SKM-1 treated with dmso at 0.1 percent for 144 hours (cell line): ENCODE measurements around the gene KDM1A.

Source experiments
- DNase-seq: peaks from one replicate; lab custom pipeline; 2025; ENCODE audit not compliant: unreplicated experiment; lab: John Stamatoyannopoulos, UW

KDM1A gene

DNA sequence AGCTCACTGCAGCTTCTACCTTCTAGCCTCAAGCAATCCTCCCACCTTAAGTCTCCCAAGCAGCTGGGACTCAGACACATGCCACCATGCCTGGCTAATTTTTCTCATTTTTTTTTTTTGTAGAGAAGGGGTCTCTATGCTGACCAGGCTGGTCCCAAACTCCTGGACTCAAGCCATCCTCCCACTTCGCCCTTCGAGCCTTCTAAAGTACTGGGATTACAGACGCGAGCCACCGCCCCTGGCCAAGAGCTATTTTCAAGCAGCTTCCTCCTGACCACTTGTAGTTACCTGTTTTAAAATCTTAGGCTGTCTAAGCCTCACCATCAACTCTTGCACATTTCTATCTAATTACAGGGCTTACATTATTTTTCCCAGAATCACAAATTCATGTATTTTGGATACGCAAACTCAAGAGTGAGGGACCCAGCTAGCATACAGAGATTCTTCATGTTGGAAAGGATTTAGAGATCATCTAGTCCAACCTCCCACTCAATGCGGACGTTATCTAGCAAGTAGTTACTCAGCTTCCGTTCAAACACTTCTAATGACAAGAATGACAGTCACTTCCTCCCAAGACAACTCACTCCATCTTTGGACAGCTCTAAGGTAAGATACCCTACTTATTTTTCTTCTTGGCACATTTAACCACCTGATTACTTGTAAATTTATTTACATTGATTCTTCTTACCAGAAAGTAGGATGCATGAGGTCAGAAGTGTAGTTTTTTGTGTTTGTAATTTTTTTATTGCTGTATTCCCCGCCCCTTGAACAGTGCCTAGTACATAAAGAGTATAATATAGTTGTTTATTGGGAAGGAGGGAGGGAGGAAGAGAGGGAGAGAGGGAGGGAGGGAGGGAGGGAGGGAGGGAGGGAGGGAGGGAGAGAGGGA lies 84.0 kb downstream of the KDM1A start:
- peak; percentile 18 for DNase-seq

DNA sequence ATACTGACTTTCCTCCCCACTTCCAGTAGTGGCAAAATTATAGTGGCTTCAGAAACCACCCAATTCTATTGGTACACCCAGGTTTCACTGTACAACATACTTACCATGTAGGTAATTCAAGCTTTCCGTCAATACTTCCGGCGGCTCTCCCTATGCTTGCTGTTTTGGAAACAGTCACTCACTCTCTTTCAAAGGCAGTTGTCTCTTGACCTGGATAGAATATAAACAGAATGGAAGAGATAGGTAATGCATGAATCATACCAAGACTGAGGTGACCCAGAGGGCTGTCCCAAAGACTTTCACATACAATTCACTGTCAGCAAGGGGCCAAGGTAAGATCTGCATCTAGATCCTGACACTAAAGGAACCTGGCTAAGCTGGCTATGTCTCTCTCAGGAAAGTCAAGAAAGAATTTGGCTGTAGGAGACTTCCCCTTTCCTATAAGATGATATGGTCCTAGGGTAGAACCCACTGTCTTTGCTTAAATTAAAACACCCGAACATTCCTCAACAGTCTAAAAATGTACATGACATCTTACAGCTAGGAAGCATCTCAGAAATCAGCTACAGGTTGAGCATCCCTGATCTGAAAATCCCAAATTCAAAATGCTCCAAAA lies 89.8 kb downstream of the KDM1A start:
- no peak for DNase-seq

DNA sequence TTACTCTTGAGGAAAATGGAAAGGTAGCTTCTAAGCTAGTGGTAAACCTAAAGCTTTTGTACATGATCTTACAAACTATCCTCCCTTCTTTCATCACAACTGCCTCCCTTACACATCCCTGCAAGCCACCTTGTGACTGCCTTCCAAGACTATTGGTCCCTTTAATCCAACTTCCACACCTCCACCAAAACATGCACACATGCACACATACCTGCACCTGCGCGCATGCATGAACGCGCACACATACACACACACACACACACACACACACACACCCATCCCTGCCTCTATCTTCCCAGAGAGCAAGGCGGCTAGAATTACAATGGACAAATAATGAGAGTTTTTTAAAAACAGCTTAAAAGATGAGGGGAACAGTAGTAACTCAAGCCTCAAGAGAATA lies 91.1 kb downstream of the KDM1A start:
- no peak for DNase-seq

DNA sequence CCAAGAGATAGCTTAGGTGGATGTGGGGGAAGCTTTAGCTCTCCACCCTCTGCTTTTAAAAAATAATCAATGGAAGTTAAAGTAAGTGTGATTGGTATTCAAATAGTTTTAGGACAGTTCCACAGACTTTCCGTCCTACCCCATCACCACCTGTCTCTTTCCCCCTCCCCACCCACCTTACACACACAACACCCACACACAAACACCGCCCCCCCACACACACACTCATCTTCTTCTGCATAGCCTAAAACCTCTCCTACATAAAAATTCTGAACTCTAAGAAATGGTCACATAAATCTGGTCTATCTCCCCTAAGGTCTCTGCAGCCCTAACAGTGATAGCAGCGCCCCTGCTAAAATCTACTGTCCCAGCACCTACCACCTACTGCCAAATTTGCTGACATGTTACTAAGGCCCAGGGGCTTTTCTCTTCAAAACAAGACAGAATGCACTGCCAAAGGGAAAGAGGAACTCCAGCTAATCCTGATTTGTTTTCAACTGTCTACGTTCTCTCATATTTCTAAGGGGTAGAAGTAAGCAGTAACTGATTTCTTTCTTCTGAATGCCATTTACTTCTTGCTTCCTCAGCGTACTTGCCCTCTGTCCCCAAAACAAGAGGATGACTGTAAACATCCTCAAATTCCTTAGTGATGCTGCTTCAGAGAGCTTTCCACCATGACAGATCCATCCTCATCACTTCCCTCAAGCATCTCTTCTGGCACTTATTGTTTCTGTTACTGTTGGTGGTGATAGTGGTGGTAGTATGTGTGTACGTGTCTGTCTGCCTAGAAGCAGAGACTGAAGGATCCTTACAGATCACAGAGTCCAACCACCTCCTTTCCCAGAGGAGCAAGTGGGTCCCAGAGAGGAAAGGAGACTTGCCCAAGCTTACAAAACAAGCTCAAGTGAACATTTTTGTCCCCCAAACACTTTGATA lies 92.6 kb downstream of the KDM1A start:
- DNase-seq = no peak

DNA sequence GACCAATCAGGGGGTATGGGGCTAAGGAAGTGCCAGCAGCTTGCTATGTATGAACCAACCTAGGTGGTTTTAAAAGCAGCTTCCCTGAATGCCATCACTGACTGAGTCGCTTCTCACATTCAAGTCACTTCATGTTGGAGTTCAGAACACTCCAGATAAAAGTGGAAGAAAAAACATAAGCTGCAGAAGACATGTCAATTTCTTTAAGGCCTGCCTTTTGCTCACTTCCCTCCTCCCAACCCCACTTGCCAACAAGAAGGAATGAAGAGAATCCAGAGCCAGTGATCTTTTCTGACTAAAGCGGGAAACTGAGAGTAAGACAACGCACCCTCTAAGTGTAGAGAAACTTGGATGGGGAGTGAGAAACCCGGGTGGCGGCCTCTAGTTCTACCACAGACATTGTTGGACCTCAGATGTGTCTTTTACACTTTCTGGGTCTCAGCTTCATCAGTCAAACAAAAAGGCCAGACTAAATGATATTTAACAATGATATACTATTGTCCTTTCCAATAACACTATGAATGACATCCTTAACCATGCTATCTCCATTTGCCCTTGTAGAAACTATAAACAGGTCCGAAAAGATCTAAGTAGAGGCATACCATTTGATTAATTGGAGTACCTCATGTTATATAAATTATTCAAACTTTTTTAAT lies 95.3 kb downstream of the KDM1A start:
- DNase-seq = no peak

DNA sequence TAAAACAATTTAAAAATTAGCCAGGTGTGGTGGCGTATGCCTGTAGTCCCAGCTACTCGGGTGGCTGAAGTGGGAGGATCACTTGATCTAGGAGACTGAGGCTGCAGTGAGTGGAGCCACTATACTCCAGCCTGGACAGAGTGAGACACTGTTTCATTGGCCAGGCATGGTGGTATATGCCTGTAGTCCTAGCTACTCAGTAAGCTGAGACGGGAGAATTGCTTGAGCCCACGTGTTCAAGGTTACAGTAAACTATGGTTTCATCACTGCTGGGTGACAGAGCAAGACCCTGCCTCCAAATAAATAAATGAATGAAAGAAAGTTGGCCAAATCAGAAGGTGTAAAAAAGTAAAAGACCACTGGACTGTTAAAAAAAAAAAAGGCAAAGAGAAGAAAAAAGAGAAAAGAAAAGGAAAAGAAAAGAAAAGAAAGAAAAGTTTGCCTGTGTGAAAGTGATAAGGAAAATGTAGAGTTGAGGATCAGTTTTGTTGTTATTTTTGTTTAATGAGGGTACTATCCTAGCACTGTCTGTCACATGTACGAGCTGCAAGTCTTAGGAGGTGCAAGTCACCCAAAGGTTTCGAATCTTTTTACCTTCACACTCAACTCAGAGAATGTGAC lies 97.1 kb downstream of the KDM1A start:
- no peak for DNase-seq

DNA sequence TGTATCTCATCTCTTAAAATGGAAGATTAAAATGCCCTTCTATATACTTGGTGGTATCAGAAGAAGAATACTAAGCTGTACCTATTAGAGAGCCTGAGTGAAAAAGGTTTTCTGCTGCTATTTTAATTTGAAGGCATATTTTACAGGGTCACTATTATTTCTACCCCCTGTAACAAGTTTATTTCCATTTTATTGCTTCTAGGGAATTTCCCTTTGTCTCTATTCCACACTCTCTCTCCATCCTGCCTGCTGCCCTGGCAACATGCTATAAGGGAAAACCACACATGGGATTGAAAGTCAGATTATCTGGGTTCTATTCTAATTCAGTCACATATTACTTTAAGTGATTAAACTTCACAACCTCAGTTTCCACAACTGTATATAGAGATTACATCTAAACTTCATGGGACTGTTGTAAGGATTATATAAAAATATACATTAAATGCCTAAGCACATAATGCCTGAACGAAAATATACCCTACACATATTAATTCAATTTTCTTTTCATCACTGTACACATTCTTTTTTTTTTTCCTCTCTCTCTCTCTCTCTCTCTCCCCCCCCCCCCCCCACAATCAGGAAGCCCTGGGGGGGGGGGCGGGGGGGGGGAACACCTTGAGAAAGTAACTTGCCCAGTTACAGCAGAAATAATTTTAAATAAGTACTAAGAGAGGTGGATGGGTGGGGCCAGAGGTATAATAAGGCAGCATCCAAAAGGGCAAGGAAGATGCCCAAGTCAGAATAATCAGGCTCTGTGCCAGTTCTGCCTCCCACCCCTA lies 97.8 kb downstream of the KDM1A start:
- no peak for DNase-seq

DNA sequence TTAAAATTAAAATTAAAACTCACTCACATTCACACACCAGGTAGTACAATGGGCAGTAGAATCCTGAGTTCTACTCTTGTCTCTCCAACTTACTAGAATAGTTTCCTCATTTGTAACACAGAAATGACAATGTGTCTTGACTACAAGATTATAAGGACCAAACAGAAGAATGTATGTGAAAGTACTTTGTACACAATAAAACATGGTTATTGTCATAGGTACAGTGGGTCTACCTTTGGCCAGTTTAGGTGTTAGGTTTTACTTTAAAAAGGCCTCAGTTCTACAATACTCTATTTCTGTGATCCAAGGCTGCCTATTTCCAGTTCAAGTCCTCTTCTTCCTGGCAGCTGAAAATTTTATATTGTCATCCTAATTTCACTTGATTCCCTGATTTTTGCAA lies 99.1 kb downstream of the KDM1A start:
- DNase-seq = no peak

DNA sequence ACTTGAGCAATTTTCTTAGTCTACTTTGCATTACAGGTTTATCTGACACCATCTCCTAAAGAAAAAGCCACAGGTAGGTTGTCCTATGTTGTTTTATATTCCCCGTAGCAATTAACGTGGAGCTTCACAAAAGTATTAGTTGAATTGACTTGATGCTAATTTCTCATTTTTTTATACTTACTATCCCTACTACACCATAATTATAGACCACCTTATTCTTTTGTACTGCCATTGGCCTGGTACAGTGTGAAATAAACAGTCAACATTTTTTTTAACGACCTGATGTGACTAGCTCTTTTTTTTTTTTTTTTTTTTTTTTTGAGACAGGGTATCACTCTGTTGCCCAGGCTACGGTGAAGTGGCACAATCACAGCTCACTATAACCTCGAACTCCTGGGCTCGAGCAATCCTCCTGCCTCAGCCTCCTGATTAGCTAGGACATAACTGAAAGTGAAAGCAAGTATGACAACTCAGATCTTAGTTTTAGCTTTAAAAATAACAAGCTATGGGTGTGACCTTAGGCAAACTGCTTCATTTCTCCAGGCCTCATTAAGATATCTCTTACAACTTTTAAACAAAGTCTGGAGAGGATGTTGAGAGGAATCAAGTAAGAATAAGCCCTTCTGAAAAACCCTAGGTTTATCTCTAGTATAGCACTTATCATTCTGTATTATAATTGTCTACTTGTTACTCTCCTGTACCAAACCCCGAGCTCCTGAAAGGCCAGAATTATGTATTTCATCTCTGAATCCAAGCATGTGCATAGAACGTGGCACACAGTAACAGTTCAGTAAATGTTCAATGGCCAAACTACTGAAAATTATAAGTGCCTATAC lies 99.9 kb downstream of the KDM1A start:
- DNase-seq = no peak

DNA sequence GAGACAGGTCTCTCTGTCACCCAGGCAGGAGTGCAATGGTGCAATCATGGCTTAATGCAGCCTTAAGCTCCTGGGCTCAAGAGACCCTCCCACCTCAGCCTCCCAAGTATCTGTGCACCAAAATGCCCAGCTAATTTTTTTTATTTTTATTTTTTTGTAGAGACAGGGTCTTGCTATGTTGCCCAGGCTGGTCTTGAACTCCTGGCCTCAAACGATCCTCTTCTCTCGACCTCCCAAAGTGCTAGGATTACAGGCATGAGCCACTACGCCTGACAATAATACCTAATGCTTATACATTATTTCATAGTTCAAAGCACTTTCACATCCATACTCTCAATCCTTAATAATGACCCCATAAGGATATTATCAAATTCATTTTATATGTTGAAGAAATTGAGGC lies 101.1 kb downstream of the KDM1A start:
- DNase-seq = no peak

DNA sequence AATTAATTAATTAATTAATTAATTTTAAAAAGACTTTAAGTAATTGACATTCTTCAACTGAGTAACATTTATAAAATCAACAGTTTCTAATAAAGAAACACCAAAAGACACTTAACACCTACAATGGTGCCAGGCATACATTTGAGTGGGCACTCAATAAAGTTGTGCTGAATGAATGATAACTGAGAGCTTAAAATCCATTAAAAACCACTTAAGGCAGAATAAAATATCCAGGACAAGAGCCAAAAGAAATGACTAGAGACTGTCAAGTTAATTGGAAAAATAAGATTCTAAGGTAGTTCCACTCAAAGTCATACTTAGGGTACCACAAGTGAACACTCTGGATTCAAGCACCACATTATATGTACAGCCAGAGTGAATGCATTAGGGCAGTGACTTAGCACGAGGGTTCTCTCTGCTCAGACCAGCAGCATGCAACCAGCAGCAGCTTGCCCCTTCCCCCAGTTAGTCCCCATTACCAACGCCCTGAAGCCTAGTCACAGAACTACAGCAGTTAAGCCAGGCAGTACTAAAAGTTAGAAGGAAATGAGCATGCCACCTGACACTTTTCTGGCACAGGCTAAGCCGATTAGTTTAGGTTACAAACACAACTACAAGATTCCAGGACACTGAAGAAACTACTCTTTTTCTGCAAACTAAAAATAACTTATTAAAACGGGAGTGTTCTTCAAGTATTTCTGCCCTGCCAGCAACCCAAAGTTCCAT lies 102.9 kb downstream of the KDM1A start:
- no peak for DNase-seq

DNA sequence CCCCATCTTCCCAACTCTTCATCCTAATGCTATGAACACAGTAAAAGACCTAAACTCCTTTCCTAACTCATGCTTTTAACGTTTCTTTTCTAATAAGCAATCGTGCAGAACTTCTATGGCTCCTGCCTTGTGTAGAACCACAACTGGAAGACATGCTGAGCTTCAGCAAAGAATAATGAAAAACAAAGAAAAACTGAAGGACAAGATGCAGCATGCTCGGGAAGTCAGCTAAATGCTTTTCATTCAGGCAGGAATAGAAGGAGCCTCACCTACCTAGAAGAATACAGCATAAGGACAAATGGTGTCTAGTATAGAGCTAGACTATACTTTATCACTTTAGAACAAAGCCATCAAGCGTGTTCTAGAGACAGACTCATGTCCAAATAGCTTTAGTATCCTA lies 103.5 kb downstream of the KDM1A start:
- DNase-seq = no peak

DNA sequence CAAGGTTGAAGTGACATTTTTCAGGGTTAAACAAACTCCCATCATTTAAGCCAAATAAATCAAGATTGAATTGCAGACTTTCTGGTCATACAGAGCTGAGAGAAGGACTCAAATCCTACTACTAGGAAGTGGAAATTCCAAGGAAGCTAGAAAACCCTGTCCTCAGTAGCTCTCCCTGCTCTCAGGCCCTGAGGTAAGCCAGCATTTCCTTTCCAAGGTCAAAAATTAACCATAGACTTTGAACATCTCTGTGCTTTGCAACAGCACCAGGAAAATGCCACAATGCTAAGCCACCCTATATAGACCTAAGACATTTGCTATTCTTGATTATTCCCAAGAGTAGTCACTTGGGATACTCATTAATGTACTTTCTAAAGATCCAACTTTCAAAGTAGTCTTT lies 104.3 kb downstream of the KDM1A start:
- no peak for DNase-seq

DNA sequence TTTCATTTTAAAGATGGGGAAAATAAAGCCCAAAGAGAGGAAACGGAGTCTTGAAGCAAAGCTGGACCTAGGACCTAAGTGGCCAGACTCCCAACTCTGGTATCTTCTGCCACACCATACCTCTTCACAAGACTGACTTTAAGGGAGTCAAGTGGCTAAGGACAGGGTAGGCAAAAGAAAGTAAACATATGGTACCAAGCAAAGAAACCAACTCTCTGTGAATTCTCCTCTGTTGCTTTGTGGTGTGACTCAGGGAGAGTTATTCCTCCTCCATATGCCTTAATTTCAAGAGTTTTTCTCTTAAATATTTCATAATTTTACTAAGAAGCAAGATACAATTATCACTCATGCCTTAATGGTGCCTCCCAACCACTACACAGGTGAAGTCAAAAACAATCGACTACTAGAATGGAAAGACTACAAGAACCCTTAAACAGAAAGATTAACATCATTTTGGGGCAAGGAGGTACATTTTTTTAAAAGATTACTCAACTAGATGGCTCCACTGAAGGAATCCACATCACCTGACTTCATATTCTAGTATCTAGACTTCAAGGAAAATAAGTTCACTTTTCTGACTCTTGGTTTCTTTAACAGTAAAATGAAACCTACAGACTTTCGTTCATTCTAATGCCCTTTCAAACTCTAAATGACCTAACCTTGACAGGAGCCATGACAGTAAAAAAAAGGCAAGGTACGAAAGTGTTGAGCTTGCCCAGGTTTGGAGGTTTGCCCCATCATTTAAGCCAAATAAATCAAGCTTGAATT lies 105.2 kb downstream of the KDM1A start:
- no peak for DNase-seq

DNA sequence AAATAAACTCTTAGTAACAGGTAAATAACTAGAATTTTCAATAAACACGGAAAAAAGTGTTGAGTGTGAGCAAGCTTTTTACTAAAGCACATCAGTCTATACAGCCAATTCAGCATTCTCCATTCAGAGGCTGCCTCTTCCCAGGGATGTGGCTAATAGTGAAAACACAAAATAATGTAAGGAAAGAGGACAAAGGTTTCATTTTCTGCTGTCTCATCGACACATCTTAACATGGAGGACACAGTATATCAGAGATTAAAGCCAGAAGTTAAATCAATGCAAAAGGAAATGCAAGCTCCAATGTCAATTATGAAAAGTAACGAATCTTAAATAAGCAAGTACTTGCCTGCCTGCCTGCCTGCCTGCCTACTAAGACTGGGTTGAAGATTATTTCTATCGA lies 106.2 kb downstream of the KDM1A start:
- no peak for DNase-seq

DNA sequence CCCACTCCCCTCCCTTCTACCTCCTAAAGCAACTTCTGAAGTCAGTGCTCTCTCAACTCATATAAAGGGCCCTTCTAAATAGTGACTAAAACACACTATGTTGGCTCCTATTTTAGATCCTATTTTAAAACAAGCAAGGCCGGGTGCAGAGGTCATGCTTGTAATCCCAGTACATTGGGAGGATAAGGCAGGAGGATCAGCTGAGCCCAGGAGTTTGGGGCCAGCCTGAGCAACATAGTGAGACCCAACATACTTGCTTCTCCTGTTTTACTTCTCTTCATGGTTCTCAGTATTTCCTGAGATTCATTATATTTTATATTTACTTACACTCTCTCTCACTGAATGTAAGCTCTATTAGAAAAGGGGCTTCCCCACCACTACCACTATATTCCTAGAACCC lies 106.9 kb downstream of the KDM1A start:
- no peak for DNase-seq

DNA sequence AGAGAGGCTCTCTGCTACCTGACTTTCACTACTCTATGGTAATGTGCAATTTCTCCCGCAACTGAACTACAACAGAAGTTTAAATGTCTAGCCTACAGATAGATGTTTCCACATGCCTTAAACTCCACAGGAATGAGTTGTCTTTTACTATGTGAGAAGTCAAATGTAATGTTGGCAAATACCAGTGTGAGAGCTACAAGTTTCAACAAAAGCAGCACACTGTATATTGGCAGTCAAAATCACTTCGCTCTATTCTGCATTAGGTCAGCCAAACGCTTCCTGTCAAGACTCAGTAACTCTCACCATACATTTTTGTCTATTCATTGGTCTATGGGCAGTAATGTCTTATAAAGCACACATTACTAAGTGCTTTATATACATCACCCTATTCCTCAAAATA lies 107.5 kb downstream of the KDM1A start:
- no peak for DNase-seq

DNA sequence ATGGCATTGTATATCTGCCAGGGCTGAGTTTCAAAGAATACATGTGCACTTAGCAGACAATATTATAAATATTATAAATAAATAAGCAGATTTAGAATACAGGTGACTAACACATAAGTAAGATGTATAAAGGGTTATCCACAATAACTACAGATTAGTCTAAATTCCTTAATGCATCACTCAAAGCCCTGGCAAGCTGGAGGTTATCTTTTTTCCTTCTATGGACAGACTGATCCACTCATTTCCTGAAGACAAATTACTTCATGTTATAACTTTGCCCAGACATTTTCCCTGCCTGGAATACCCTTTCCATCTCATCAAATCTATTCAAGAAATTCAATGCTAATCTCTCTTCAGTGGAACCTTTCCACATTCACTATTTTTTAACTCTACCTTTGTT lies 110.6 kb downstream of the KDM1A start:
- DNase-seq = no peak
